OCI-LY1 (cell line): ENCODE results near the gene MC1R.
"Not testable (repeated sequence)": the region's sequence is repeated elsewhere in the genome, so short reads cannot be mapped to it uniquely, and the experiment has no call there.

Experiments used
- H2AFZ ChIP-seq: fragments of 200-600 bp; sonication (generic), shearing (Covaris generic); 2 replicates; pipeline ENCODE4 v1.6.0; 2014; ENCODE audit warnings: antibody characterized with exemption, mild to moderate bottlenecking, low read length
- H3F3A ChIP-seq: fragments of 200-600 bp; sonication (generic), shearing (Covaris generic); 2 replicates; pipeline ENCODE4 v1.6.0; 2014; ENCODE audit warnings: mild to moderate bottlenecking, antibody characterized with exemption, low read length, moderate library complexity; ENCODE audit not compliant: insufficient read depth
- H3K27ac ChIP-seq: fragments of 200-600 bp; sonication (generic); 2 replicates; pipeline ENCODE4 v1.5.1; 2014; ENCODE audit warnings: low read length, mixed run types, mild to moderate bottlenecking, low read depth; ENCODE audit not compliant: poor library complexity, severe bottlenecking
- H3K27me3 ChIP-seq: fragments of 200-600 bp; sonication (generic); 2 replicates; pipeline ENCODE4 v1.6.0; 2014; ENCODE audit warnings: antibody characterized with exemption, mild to moderate bottlenecking, low read length, moderate library complexity; ENCODE audit not compliant: insufficient read depth
- H3K36me3 ChIP-seq: fragments of 200-600 bp; sonication (generic); 2 replicates; pipeline ENCODE4 v1.6.1; 2014; ENCODE audit warnings: mild to moderate bottlenecking, antibody characterized with exemption, low read length, moderate library complexity, mixed read lengths; ENCODE audit not compliant: insufficient read depth
- H3K4me1 ChIP-seq: fragments of 200-600 bp; sonication (generic); 2 replicates; pipeline ENCODE4 v1.5.1; 2014; ENCODE audit warnings: mild to moderate bottlenecking, low read length, moderate library complexity; ENCODE audit not compliant: insufficient read depth, severe bottlenecking
- H3K4me2 ChIP-seq: fragments of 200-600 bp; sonication (generic), shearing (Covaris generic); 2 replicates; pipeline ENCODE4 v1.6.1; 2014; ENCODE audit warnings: low read length
- H3K4me3 ChIP-seq: fragments of 200-600 bp; sonication (generic); 2 replicates; pipeline ENCODE4 v1.5.1; 2014; ENCODE audit warnings: low read length, low read depth, mild to moderate bottlenecking, mixed read lengths; ENCODE audit not compliant: poor library complexity, severe bottlenecking
- H3K79me2 ChIP-seq: fragments of 200-600 bp; shearing (Covaris generic); 2 replicates; pipeline ENCODE4 v1.6.1; 2016; ENCODE audit warnings: mixed run types, low read length, mixed read lengths; ENCODE audit not compliant: insufficient read depth
- H3K9ac ChIP-seq: fragments of 200-600 bp; sonication (generic), shearing (Covaris generic); 2 replicates; pipeline ENCODE4 v1.6.1; 2014; ENCODE audit warnings: mild to moderate bottlenecking, low read length, mixed read lengths
- H3K9me2 ChIP-seq: fragments of 200-600 bp; sonication (generic), shearing (Covaris generic); 2 replicates; pipeline ENCODE4 v1.6.1; 2014; ENCODE audit warnings: low read depth, mild to moderate bottlenecking, low read length, mixed read lengths
- H3K9me3 ChIP-seq: fragments of 200-600 bp; shearing (Covaris generic); 2 replicates; pipeline ENCODE4 v1.6.1; 2014; ENCODE audit warnings: low read length, mixed read lengths
- H4K20me1 ChIP-seq: fragments of 200-600 bp; sonication (generic), shearing (Covaris generic); 2 replicates; pipeline ENCODE4 v1.6.0; 2016; ENCODE audit warnings: mild to moderate bottlenecking, low read length; ENCODE audit not compliant: insufficient read depth
- EZH2 ChIP-seq: fragments of 200-600 bp; sonication (generic), shearing (Covaris generic); IDR thresholded peaks from 2 replicates; pipeline ENCODE4 v1.8.0; 2017; ENCODE audit warnings: borderline replicate concordance, mixed run types, mild to moderate bottlenecking, antibody characterized with exemption, low read length, moderate library complexity, mixed read lengths
- TF ChIP-seq, protein P1 (sequence below): fragments of 200-600 bp; sonication (generic), shearing (Covaris generic); IDR thresholded peaks from 2 replicates; pipeline ENCODE4 v1.5.1; 2017; ENCODE audit warnings: mild to moderate bottlenecking, antibody characterized with exemption, low read length, moderate library complexity, mixed read lengths

MC1R gene

DNA sequence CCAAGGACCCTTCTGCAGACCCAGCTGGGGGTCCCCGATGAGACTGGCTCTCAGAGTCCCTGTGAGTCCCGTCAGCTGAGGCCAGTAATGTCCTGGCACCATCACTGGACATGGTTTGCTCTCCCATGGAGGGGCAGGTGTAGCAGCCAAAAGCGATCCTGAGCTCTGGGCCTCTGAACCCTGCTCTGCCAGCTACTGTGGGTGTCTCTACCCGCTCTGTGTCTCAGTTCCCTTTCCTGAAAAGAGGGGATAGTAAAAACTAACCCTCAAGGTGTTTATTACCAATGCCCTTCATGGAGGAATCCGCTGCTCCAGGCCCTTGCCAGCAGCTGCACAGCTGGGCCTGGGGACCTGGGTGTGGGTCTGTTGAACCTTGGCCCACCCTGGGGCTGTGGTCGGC is 13.3 kb downstream of the MC1R start:
- no peaks in the 10 kb centered on the region for H3K4me1 ChIP-seq
- peaks cover 6% of the 10 kb centered on the region; the same call in 1 of the 2 replicates for H3K36me3 ChIP-seq
- no peak overlapping the region for H2AFZ ChIP-seq
- TF ChIP-seq, protein P1, sequence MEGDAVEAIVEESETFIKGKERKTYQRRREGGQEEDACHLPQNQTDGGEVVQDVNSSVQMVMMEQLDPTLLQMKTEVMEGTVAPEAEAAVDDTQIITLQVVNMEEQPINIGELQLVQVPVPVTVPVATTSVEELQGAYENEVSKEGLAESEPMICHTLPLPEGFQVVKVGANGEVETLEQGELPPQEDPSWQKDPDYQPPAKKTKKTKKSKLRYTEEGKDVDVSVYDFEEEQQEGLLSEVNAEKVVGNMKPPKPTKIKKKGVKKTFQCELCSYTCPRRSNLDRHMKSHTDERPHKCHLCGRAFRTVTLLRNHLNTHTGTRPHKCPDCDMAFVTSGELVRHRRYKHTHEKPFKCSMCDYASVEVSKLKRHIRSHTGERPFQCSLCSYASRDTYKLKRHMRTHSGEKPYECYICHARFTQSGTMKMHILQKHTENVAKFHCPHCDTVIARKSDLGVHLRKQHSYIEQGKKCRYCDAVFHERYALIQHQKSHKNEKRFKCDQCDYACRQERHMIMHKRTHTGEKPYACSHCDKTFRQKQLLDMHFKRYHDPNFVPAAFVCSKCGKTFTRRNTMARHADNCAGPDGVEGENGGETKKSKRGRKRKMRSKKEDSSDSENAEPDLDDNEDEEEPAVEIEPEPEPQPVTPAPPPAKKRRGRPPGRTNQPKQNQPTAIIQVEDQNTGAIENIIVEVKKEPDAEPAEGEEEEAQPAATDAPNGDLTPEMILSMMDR = no peak
- TF ChIP-seq EZH2 = no peak
- H3K4me3 ChIP-seq = no peak overlapping the region
- no peaks in the 10 kb centered on the region for H3K79me2 ChIP-seq
- no peaks in the 10 kb centered on the region for H3F3A ChIP-seq
- H4K20me1 ChIP-seq = no peaks in the 10 kb centered on the region
- H3K9me3 ChIP-seq = no peaks in the 10 kb centered on the region
- no peak overlapping the region for H3K4me2 ChIP-seq
- no peaks in the 10 kb centered on the region for H3K9me2 ChIP-seq
- no peak overlapping the region for H3K9ac ChIP-seq
- no peak overlapping the region for H3K27ac ChIP-seq
- no peaks in the 10 kb centered on the region for H3K27me3 ChIP-seq

GRCh38 chr16:89934019-89934418 is 15.4 kb downstream of the MC1R start:
- not testable (repeated sequence) for H3K27me3 ChIP-seq, H3F3A ChIP-seq, H3K4me1 ChIP-seq, H3K36me3 ChIP-seq, H3K4me2 ChIP-seq, H3K9ac ChIP-seq, H3K9me2 ChIP-seq, H3K79me2 ChIP-seq, H2AFZ ChIP-seq, H4K20me1 ChIP-seq, H3K4me3 ChIP-seq, H3K9me3 ChIP-seq, H3K27ac ChIP-seq

DNA sequence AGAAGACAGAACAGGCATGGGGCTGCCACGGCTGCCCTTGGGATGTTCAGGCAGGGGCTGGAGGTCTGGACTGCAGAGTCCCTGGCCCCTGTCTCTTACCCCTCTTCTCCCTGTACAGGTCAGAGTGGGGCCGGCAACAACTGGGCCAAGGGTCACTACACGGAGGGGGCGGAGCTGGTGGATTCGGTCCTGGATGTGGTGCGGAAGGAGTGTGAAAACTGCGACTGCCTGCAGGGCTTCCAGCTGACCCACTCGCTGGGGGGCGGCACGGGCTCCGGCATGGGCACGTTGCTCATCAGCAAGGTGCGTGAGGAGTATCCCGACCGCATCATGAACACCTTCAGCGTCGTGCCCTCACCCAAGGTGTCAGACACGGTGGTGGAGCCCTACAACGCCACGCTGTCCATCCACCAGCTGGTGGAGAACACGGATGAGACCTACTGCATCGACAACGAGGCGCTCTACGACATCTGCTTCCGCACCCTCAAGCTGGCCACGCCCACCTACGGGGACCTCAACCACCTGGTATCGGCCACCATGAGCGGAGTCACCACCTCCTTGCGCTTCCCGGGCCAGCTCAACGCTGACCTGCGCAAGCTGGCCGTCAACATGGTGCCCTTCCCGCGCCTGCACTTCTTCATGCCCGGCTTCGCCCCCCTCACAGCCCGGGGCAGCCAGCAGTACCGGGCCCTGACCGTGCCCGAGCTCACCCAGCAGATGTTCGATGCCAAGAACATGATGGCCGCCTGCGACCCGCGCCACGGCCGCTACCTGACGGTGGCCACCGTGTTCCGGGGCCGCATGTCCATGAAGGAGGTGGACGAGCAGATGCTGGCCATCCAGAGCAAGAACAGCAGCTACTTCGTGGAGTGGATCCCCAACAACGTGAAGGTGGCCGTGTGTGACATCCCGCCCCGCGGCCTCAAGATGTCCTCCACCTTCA is 16.2 kb downstream of the MC1R start:
- Histone ChIP-seq H3K79me2 (no peaks in the 10 kb centered on the region), H3K27me3 (no peaks in the 10 kb centered on the region), H3K9me3 (no peaks in the 10 kb centered on the region), H3K27ac (no peak overlapping the region), H3K9ac (no peak overlapping the region), H3K9me2 (no peaks in the 10 kb centered on the region), H3K4me1 (no peaks in the 10 kb centered on the region), H3K36me3 (peaks cover 6% of the 10 kb centered on the region; the same call in 1 of the 2 replicates), H2AFZ (no peak overlapping the region), H4K20me1 (no peaks in the 10 kb centered on the region), H3K4me2 (no peak overlapping the region), H3F3A (no peaks in the 10 kb centered on the region), H3K4me3 (no peak overlapping the region)
- TF ChIP-seq, protein P1 = no peak
- TF ChIP-seq EZH2 = no peak

GRCh38 chr16:89935620-89936019 is 17.0 kb downstream of the MC1R start:
- not testable (repeated sequence) for H3K4me2 ChIP-seq, H3K9me3 ChIP-seq, H3K79me2 ChIP-seq, H3K4me3 ChIP-seq, H2AFZ ChIP-seq, H3K36me3 ChIP-seq, H3K9me2 ChIP-seq, H4K20me1 ChIP-seq, H3K4me1 ChIP-seq, H3F3A ChIP-seq, H3K27me3 ChIP-seq, H3K9ac ChIP-seq, H3K27ac ChIP-seq
